AG08396 (cell line): ENCODE results near the gene GPRIN2.
"Not testable (repeated sequence)": the region's sequence is repeated elsewhere in the genome, so short reads cannot be mapped to it uniquely, and the experiment has no call there.

ENCODE experiments used
- DNase-seq: peaks from one replicate; pipeline ENCODE4 v3.0.0; 2012; ENCODE audit warnings: low spot score, mixed read lengths

Gene GPRIN2

DNA sequence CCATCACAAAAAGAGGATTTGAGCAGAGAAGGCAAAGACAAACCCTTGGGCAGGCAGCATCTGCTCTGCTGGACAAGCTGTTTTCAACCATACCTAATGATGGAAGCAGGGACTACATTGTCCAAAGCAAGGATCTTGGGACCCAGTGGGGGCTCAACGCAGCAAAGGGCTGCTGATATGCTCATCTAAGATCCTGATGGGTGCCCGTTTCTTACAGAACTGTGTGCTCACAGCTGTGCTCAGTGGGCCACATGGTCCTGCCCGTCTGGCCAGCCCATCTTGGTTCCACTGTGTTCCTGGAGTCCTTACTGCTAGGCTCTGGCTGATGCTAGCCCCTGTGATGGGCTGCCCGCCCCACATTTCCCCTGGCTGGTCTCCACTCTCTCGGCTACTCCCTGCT, 36.1 kb downstream of the GPRIN2 start:
- DNase-seq, result no peak

DNA sequence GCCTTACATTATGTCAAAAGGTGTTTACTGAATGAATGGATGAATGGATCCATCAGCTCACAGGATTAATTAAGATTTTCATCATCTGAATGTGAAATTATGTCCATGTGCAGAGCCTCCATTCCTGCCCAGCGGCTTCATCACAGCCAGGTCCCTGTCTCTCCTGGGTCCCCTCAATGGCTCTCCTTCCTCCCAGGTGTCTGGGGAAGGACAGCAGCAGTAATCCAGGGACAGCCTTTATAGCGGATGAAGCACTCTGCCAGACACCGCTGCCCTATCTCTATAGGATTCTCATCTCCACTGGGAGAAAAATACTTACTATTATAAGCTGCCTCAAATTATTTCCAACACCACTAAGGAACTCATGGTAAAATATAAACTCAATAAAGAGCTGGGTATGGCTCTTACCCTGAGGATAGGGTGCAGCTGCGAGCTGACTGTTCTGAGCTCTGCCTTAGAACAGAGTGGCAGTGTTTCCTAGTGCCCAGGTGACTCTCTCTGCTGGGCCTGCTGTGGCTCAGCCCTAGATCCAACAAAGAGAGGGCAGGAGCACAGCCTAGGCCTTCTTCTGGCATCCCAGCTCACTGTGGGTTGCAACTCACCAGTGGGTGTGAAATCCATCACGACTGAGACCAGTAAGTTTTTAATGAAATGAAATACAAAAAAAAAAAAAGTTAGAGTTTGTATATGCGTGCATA, 38.3 kb downstream of the GPRIN2 start:
- DNase-seq, result no peak

DNA sequence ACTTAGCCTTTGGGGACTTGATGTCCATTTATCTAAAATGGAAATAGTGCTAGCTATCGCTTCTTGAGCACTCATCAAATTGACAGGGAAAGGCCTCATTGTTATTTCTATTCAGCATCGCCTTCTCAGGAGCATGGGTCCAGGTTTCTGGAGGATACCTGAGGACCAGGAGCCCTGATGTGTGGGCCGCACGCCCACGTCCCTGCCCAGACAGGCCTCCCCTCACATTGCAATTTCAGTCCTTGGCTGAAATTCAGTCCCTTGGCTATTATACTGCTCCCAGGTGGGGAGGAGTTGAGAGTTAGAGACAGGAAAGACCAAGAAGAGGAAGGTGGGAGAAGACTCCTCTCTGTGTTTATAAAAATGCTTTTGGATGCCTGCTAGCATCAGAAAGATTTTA, 38.9 kb downstream of the GPRIN2 start:
- DNase-seq, result no peak

DNA sequence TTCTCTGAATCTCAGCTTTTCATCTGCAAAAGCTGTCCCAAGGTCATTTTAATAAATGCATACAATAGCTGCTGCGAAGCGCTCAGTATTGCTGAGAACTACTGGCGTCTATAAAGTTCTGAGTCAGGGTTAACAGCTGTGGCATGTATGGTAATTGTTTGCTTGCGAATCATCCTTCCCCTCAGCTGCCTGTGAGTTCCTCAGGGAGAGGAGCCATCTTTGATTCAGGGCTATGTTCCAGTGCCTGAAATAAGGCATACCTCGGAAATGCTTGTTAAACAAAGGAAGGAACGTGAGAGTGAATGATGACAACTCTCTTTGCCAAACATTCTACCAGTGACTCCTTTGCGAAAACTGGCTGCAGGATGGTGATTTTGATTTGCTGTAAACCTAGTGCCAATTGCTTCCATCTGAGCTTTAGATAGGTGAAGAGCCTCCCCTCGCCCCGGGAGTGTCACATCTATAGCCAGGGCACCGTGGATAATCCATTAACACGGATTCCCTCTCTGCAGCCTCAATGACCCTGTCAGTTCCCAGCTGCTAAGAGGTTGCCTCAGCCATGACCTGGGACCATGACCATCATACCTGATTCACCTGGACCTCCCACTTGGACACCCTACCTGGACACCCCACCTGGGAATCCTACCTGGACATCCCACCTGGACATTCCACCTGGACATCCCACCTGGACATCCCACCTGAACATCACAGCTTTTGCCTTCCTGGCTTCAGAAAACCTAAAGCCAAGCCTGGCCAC, 39.6 kb downstream of the GPRIN2 start:
- DNase-seq, result peak; percentile 95

DNA sequence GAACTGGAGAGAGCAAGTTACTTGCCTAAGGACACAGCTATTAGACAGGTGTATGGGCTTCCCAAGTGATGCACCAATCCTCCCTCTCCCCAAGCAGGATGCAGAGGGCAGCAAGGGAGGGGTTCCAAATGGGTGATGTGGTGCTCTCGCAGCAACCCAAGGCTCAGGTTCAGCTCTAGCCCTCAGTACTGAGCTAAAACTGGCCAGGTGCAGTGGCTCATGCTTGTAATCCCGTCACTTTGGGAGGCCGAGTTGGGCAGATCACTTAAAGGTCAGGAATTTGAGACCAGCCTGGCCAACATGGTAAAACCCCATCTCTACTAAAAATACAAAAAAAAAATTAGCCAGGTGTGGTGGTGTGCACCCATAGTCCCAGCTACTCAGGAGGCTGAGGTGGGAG, 40.7 kb downstream of the GPRIN2 start:
- DNase-seq, result no peak

DNA sequence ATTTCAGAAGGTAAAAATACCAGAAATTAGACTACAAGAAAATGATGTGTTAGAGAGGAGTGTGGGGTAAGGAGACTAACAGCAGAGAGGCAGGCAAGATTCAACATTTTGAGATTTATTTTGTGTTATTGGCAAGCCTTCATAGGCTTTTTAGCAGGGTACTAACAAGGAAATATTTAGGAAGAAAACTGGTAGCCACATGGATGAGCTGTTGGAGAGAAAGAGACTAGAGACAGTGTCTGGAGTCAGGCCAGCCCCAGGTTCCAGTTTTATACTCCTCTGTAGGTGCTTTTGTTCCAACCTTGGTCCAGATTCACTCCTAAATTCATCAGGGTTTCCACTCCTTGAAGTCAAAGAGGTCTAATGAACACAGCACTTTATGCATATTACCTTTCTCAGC, 41.1 kb downstream of the GPRIN2 start:
- no peak for DNase-seq

DNA sequence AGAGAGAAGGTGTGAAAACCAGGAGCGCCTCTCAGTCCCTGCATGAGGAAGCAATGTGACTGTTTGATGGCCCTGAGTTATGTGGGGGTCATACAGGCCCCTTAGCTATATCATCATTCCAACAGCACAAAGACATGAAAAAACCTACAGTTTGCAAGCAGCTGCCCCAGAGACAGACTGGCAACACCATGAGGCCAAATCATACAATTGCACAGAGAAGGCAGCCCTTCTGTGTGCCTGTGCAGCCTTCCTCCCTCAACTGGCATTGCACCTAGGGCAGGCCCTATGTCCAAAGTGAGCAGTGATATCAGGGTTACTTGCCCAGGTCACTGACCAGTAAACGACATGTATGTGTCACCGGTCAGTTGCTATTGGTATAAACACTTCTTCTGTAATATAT, 41.6 kb downstream of the GPRIN2 start:
- DNase-seq, result no peak

DNA sequence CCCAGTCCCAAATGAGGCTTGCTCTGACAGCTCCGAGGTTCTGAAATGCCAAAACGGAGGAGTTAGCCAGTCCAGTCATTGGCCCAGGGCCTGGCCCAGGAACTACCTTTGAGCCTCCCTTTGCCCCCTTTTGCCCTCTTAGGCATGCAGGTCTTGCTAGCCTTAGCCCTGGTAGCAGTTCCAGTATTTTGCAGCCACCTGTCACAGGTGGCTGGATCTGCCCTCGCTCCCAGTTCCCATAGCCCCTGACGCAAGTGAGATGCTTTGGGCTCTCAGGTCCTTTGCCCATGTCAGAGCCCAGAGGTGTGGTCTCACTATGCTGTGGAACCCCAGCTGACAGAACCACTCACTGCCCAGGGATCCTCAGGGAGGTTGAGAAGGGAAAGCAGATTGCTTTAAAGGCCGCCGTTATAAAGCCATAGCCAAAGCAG, 42.0 kb downstream of the GPRIN2 start:
- no peak for DNase-seq

DNA sequence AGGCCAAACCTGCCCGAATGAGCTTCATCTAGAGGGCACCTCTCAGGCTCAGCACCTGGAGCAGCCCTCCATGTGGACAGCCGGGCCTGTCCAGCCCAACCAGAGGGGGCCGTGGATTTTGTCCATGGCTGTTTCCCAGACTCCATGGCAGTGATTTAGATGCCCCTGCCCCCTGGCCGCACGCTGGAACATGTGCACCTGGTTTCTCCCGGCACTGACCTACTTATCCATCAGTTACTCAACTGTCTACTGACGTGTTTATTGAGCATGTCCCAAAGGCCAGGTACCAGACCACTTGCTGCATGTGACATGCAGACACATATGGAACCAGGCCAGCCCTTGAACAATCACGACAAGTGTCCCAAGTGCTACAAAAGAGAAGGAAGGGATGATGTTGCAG, 43.1 kb downstream of the GPRIN2 start:
- DNase-seq, result not testable (repeated sequence)

DNA sequence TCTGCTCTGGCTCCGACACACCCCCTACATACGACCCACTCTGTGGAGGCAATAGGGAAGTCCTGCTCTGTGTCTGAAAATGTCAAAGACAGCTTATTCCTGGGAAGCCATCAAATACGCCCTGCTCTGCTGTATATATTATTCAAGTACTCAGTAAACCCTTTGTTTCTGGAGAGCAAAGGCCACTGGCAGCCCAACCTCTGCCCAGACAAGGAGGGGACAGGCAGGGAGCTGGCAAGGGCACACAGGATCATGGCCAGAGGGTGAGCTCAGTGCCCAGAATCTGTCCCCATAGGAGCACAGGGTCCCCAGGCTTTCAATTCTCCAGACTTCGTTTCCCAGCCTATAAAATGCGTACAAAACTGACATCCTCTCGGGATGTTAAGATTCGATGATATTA, 43.7 kb downstream of the GPRIN2 start:
- not testable (repeated sequence) for DNase-seq

DNA sequence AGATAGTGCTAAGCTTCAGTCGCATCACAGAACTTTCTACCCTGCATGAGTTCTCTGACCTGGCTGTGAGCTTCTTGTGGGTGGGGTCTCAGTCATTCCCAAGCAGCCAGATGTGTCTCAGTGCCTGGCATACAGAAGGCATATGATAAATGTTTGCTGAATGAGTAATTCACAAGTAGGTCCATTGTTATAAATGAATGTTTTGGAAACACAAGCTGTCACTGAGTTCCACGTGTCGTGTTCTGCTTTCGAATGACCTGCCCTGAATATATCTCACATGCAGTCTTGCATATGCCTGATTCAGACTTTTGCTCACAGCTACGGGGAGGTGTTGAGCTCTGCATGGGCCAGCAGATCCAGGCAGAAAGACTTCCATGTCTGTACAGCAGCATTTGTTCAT, 44.5 kb downstream of the GPRIN2 start:
- not testable (repeated sequence) for DNase-seq
